Fibroblast of villous mesenchyme (primary cell): ENCODE results near the gene TEX2. TPM values are rescaled to one million over a fixed set of nuclear protein-coding genes. Genes with fewer than 3 reads are reported as not detected.
A peak's percentile ranks its signal among the peaks of the same experiment; 100 is the strongest.

ENCODE experiments used
- DNase-seq: peaks from one replicate; pipeline ENCODE4 v3.0.0-alpha.2; 2010; ENCODE audit warnings: low read depth
- H3K4me3 ChIP-seq: 2 replicates; pipeline ENCODE4 v1.5.1; 2011; ENCODE audit warnings: low read depth, mild to moderate bottlenecking, low read length
- CTCF ChIP-seq: IDR thresholded peaks from 2 replicates; pipeline ENCODE4 v1.5.1; 2012; ENCODE audit warnings: low read depth, mild to moderate bottlenecking, low read length; ENCODE audit not compliant: insufficient read depth
- total RNA-seq: library from RNA; depleted of rRNA; stranded (reverse); fragments of >200 nt; gene quantifications from 2 replicates; pipeline ENCODE4 v1.2.3, GENCODE V29; 2012

Gene TEX2
- total RNA-seq, 1 donor, result 45.8 TPM

DNA sequence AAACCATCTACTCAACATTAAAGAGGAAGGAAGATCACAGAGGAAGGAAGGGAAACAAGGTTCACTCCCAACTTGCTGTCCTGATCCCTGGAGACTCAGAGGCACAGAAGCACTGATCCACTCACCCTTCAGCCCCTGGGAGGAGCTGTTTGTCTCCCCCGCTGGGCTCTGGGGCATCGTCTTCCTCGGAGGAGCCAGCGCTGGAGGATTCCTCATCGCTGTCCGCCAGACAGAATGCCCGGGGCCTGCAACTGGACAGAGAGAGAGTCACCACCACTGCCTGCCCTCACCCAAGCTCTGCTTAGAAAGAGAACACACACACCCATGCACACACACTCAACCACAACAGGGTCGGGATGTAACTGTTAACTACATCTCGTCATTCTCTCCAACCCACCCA is 108.3 kb downstream of the TEX2 start:
- no peak for DNase-seq
- H3K4me3 ChIP-seq, result no peak overlapping the region
- peak; percentile 25 for TF ChIP-seq CTCF

GRCh38 chr17:64154313-64154695 is 108.8 kb downstream of the TEX2 start:
- DNase-seq, result no peak
- no peak overlapping the region for H3K4me3 ChIP-seq

DNA sequence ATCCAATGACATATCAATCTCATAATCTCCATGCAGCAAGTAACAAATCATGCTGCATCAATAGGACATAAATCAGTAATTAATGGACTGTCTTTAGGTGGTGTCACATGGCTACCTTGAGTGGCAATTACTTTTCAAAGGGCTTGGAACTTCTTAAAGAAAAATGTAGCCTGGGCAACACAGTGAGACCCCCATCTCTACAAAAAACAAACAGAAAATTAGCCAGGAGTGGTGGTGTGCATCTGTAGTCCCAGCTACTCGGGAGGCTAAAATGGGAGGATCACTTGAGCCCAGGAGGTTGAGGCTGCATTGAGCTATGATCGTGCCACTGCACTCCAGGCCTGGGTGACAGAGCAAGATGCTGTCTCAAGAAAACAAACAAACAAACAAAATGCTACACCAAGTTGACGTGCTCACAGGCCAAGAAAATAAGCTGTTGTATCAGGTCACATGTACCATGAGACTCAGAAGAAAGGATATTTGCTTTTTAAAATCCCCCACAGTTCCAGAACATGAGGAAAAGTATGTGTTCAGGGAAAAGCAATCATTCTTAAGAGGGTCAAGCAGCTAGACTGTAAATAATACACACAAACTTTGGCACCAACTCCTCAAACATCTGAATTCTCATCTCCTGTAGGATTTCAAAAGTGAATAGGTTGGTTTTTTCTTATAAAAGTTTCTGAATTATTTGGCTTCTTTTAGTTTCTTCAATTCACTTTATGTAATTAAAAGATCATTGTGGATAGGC is 109.3 kb downstream of the TEX2 start:
- no peak for DNase-seq
- TF ChIP-seq CTCF, result no peak

More at GRCh38 chr17:64154313-64154695, 108.8 kb downstream of the TEX2 start:
- no peak for TF ChIP-seq CTCF

GRCh38 chr17:64152428-64153125 is 110.5 kb downstream of the TEX2 start:
- no peak for DNase-seq
- H3K4me3 ChIP-seq, result no peak overlapping the region
- TF ChIP-seq CTCF, result no peak

More for the DNA sequence above, 109.3 kb downstream of the TEX2 start:
- H3K4me3 ChIP-seq, result no peak overlapping the region

DNA sequence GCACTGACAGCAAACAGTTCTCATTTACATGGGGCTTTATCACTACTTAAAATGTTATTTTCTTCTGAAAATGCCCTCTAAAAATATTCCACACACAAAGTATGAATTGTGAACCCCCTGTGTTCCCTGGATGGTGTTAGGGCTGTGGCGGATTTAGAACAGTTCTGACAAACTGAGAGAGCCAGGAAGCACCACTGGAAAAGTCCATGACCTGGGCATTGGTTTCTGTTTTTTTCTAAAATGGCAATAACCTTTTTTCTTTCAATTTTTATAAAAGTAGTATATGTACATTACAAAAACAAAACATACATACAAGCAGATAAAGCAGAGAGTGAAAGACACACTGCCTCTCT is 112.1 kb downstream of the TEX2 start:
- no peak for TF ChIP-seq CTCF
- DNase-seq, result no peak
- H3K4me3 ChIP-seq, result no peak overlapping the region

DNA sequence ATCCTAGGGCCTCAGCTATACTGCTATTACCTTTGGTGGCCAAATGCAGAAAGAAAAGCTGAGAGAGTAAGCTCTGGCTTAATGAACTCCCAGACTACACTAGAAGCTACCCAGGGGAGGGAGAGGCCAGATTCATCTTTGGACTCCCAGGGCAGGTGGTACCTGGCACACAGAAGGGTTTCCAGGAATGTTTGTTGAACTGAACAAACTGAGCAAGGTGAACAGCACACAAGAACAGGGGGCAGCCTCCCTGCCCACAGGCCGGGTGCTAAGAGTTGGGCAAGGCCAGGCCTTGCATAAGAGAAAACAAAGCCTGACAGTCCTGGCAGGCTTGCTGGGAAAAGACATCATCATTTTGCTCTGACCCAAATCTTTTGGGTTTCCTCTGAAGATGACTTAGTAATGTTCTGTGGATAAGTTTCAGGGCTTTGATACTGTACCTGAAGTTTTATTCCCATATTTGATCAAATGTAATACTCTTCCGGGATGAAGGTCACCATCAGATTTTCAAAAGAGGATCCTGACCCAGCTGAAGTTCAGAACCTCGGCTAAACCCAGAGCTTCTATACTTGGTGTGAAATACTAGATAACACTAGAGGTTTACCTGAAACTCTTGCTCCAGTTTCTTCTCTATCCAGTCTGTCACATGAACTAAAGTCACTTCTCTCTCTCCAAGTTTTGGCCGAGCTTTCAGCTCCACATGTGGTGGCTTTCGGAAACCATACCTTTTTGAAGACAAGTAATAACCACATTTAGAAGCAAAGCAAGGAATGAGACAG is 112.6 kb downstream of the TEX2 start:
- no peak for TF ChIP-seq CTCF
- DNase-seq, result no peak
- no peak overlapping the region for H3K4me3 ChIP-seq
